K562 (cell line): Measurements from ENCODE around the gene NFATC3. TPM values are rescaled to one million over a fixed set of nuclear protein-coding genes. Genes with fewer than 3 reads are reported as not detected.

Experiments used
- ASH1L ChIP-seq: fragments of 450-650 bp; IDR thresholded peaks from 2 replicates; pipeline ENCODE4 v1.6.1; 2018; ENCODE audit warnings: borderline replicate concordance, mild to moderate bottlenecking, low read depth; ENCODE audit not compliant: partially characterized antibody
- ATF4 ChIP-seq: fragments of 450-650 bp; formaldehyde crosslinking; IDR thresholded peaks from 2 replicates; pipeline ENCODE4 v1.4.0; 2022; ENCODE audit warnings: mild to moderate bottlenecking, moderate library complexity
- BMI1 ChIP-seq: fragments of 150-350 bp; IDR thresholded peaks from 2 replicates; pipeline ENCODE4 v1.6.1; 2014; ENCODE audit warnings: low read length
- DACH1 ChIP-seq: fragments of 450-650 bp; IDR thresholded peaks from 2 replicates; pipeline ENCODE4 v1.6.1; 2018; ENCODE audit not compliant: partially characterized antibody
- DNMT1 ChIP-seq: fragments of 450-650 bp; IDR thresholded peaks from 2 replicates; pipeline ENCODE4 v1.6.1; 2016; ENCODE audit warnings: antibody characterized with exemption, mild to moderate bottlenecking
- GABPB1 ChIP-seq: sonication (generic); formaldehyde crosslinking; IDR thresholded peaks from 2 replicates; pipeline ENCODE4 v1.8.0; 2022; ENCODE audit warnings: mild to moderate bottlenecking, missing genetic modification reagents
- NFIC ChIP-seq: fragments of 450-650 bp; IDR thresholded peaks from 2 replicates; pipeline ENCODE4 v1.6.1; 2017; ENCODE audit warnings: mild to moderate bottlenecking, inconsistent platforms
- RBM14 ChIP-seq: fragments of 200-400 bp; formaldehyde crosslinking; IDR thresholded peaks from 2 replicates; pipeline ENCODE4 v1.6.1; 2018; ENCODE audit warnings: low read depth, mild to moderate bottlenecking, low read length, moderate library complexity, borderline replicate concordance; ENCODE audit not compliant: insufficient read depth
- RBM17 ChIP-seq: fragments of 200-400 bp; formaldehyde crosslinking; IDR thresholded peaks from 2 replicates; pipeline ENCODE4 v1.6.1; 2017; ENCODE audit warnings: low read depth, mild to moderate bottlenecking, low read length, borderline replicate concordance
- TGIF2 ChIP-seq: sonication (generic); formaldehyde crosslinking; IDR thresholded peaks from 2 replicates; pipeline ENCODE4 v1.8.1; 2022; ENCODE audit warnings: mild to moderate bottlenecking, missing genetic modification reagents, moderate library complexity
- WHSC1 ChIP-seq: IDR thresholded peaks from one replicate; pipeline ENCODE4 v1.6.1; 2012; ENCODE audit warnings: low read length, control low read depth, inconsistent platforms
- ZBED1 ChIP-seq: IDR thresholded peaks from 2 replicates; pipeline ENCODE4 v1.6.1; 2014
- ZNF232 ChIP-seq: sonication (generic); formaldehyde crosslinking; IDR thresholded peaks from 2 replicates; pipeline ENCODE4 v1.8.0; 2022; ENCODE audit warnings: mild to moderate bottlenecking, missing genetic modification reagents
- ZNF75A ChIP-seq: fragments of 450-650 bp; formaldehyde crosslinking; IDR thresholded peaks from 2 replicates; pipeline ENCODE4 v1.4.0; 2020; ENCODE audit warnings: mild to moderate bottlenecking
- polyA plus RNA-seq, 8 experiments: library from polyadenylated mRNA; depleted of rRNA in 4 of 8; stranded (reverse) in 5 of 8; unstranded in 3 of 8; fragments of >200 nt; fragmentation: Nextera tagmentation in 2 of 8; fragmentation: Illumina TruSeq in 1 of 8; extraction: Ambion mirVana in 2 of 8; extraction: Trizol in 1 of 8; gene quantifications; 2 replicates each; pipeline versions ENCODE4 v1.2.1 to v1.2.3, GENCODE V29; 2011 to 2014; ENCODE audit warnings: inconsistent platforms in 1 of 8, missing spikeins in 1 of 8
- total RNA-seq, 7 experiments: library from RNA; depleted of rRNA in 6 of 7; stranded (reverse); fragments of >200 nt in 6 of 7; fragmentation: Illumina TruSeq in 2 of 7; extraction: Trizol in 2 of 7; gene quantifications; 2 replicates each; pipeline versions ENCODE4 v1.2.1 to v1.2.3, GENCODE V29; 2011 to 2021; ENCODE audit warnings: low replicate concordance in 1 of 7
- TF ChIP-seq, protein P1 (sequence below): fragments of 200-600 bp; sonication (generic); IDR thresholded peaks from one replicate; pipeline ENCODE4 v1.6.1; 2012; ENCODE audit warnings: mild to moderate bottlenecking, low read depth, low read length, inconsistent platforms
- TF ChIP-seq, protein P2 (sequence below): fragments of 250-450 bp; sonication (Bioruptor Pico); IDR thresholded peaks from 2 replicates; pipeline ENCODE4 v1.4.0; 2020; ENCODE audit warnings: mild to moderate bottlenecking

The NFATC3 gene
- total and polyA plus RNA-seq, 9 of the 15 experiments (the other 6 are each of a cell fraction or from before 2014, with no cell fraction given): 15.7 to 98.4 (median 59.4) TPM

GRCh38 chr16:68183046-68183445 is 97.9 kb downstream of the NFATC3 start (continued):
- TF ChIP-seq, protein P1, sequence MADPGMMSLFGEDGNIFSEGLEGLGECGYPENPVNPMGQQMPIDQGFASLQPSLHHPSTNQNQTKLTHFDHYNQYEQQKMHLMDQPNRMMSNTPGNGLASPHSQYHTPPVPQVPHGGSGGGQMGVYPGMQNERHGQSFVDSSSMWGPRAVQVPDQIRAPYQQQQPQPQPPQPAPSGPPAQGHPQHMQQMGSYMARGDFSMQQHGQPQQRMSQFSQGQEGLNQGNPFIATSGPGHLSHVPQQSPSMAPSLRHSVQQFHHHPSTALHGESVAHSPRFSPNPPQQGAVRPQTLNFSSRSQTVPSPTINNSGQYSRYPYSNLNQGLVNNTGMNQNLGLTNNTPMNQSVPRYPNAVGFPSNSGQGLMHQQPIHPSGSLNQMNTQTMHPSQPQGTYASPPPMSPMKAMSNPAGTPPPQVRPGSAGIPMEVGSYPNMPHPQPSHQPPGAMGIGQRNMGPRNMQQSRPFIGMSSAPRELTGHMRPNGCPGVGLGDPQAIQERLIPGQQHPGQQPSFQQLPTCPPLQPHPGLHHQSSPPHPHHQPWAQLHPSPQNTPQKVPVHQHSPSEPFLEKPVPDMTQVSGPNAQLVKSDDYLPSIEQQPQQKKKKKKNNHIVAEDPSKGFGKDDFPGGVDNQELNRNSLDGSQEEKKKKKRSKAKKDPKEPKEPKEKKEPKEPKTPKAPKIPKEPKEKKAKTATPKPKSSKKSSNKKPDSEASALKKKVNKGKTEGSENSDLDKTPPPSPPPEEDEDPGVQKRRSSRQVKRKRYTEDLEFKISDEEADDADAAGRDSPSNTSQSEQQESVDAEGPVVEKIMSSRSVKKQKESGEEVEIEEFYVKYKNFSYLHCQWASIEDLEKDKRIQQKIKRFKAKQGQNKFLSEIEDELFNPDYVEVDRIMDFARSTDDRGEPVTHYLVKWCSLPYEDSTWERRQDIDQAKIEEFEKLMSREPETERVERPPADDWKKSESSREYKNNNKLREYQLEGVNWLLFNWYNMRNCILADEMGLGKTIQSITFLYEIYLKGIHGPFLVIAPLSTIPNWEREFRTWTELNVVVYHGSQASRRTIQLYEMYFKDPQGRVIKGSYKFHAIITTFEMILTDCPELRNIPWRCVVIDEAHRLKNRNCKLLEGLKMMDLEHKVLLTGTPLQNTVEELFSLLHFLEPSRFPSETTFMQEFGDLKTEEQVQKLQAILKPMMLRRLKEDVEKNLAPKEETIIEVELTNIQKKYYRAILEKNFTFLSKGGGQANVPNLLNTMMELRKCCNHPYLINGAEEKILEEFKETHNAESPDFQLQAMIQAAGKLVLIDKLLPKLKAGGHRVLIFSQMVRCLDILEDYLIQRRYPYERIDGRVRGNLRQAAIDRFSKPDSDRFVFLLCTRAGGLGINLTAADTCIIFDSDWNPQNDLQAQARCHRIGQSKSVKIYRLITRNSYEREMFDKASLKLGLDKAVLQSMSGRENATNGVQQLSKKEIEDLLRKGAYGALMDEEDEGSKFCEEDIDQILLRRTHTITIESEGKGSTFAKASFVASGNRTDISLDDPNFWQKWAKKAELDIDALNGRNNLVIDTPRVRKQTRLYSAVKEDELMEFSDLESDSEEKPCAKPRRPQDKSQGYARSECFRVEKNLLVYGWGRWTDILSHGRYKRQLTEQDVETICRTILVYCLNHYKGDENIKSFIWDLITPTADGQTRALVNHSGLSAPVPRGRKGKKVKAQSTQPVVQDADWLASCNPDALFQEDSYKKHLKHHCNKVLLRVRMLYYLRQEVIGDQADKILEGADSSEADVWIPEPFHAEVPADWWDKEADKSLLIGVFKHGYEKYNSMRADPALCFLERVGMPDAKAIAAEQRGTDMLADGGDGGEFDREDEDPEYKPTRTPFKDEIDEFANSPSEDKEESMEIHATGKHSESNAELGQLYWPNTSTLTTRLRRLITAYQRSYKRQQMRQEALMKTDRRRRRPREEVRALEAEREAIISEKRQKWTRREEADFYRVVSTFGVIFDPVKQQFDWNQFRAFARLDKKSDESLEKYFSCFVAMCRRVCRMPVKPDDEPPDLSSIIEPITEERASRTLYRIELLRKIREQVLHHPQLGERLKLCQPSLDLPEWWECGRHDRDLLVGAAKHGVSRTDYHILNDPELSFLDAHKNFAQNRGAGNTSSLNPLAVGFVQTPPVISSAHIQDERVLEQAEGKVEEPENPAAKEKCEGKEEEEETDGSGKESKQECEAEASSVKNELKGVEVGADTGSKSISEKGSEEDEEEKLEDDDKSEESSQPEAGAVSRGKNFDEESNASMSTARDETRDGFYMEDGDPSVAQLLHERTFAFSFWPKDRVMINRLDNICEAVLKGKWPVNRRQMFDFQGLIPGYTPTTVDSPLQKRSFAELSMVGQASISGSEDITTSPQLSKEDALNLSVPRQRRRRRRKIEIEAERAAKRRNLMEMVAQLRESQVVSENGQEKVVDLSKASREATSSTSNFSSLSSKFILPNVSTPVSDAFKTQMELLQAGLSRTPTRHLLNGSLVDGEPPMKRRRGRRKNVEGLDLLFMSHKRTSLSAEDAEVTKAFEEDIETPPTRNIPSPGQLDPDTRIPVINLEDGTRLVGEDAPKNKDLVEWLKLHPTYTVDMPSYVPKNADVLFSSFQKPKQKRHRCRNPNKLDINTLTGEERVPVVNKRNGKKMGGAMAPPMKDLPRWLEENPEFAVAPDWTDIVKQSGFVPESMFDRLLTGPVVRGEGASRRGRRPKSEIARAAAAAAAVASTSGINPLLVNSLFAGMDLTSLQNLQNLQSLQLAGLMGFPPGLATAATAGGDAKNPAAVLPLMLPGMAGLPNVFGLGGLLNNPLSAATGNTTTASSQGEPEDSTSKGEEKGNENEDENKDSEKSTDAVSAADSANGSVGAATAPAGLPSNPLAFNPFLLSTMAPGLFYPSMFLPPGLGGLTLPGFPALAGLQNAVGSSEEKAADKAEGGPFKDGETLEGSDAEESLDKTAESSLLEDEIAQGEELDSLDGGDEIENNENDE: no peak
- TF ChIP-seq ZBED1 (no peak), NFIC (no peak), RBM17 (no peak), ASH1L (no peak), WHSC1 (no peak), BMI1 (no peak), RBM14 (no peak), ATF4 (CRISPR knock-in tag) (no peak), GABPB1 (CRISPR knock-in tag) (no peak), DNMT1 (no peak), TGIF2 (no peak), ZNF75A (no peak), DACH1 (no peak), ZNF232 (CRISPR knock-in tag) (no peak)
- TF ChIP-seq, protein P2, sequence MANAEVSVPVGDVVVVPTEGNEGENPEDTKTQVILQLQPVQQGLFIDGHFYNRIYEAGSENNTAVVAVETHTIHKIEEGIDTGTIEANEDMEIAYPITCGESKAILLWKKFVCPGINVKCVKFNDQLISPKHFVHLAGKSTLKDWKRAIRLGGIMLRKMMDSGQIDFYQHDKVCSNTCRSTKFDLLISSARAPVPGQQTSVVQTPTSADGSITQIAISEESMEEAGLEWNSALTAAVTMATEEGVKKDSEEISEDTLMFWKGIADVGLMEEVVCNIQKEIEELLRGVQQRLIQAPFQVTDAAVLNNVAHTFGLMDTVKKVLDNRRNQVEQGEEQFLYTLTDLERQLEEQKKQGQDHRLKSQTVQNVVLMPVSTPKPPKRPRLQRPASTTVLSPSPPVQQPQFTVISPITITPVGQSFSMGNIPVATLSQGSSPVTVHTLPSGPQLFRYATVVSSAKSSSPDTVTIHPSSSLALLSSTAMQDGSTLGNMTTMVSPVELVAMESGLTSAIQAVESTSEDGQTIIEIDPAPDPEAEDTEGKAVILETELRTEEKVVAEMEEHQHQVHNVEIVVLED (CRISPR knock-in tag): no peak
